GM21723 (cell line): Measurements from ENCODE around the gene ULBP3.

Experiments
- ATAC-seq: cut with Tn5 transposase; IDR thresholded peaks from one replicate; pipeline ENCODE4 v1.9.1; 2021; ENCODE audit warnings: mild to moderate bottlenecking, moderate library complexity; ENCODE audit not compliant: unreplicated experiment

ULBP3 gene

GRCh38 chr6:150068720-150069648, at the start of gene ULBP3:
ULBP3 (minus strand) TSS chr6:150069121; CDS start chr6:150069066, 55 bp downstream.
- peak; percentile 85 for ATAC-seq

- no peak for ATAC-seq
These were observed 49.7 kb upstream of the ULBP3 start for GRCh38 chr6:150118627-150119026.

- ATAC-seq, result no peak
These were observed 49.3 kb upstream of the ULBP3 start for GRCh38 chr6:150118203-150118602.

- no peak for ATAC-seq
These were observed 47.4 kb upstream of the ULBP3 start for GRCh38 chr6:150116200-150116800.

GRCh38 chr6:150115769-150116168, 46.8 kb upstream of the ULBP3 start:
- ATAC-seq, result no peak

- ATAC-seq, result no peak
These were observed 43.3 kb upstream of the ULBP3 start for GRCh38 chr6:150112233-150112632.

GRCh38 chr6:150102750-150103270, 33.9 kb upstream of the ULBP3 start:
- no peak for ATAC-seq

GRCh38 chr6:150100745-150101144, 31.8 kb upstream of the ULBP3 start:
- ATAC-seq, result no peak

- ATAC-seq, result no peak
These were observed 31.0 kb upstream of the ULBP3 start for GRCh38 chr6:150099953-150100352.

GRCh38 chr6:150099546-150099945, 30.6 kb upstream of the ULBP3 start:
- no peak for ATAC-seq

- ATAC-seq, result no peak
These were observed 29.2 kb upstream of the ULBP3 start for GRCh38 chr6:150098155-150098554.

GRCh38 chr6:150093397-150093796, 24.5 kb upstream of the ULBP3 start:
- no peak for ATAC-seq

- ATAC-seq, result no peak
These were observed 22.6 kb upstream of the ULBP3 start for GRCh38 chr6:150091476-150091875.

- ATAC-seq, result no peak
These were observed 21.4 kb upstream of the ULBP3 start for GRCh38 chr6:150090328-150090727.

- no peak for ATAC-seq
These were observed 19.7 kb upstream of the ULBP3 start for GRCh38 chr6:150088481-150089154.

- ATAC-seq, result no peak
These were observed 18.4 kb upstream of the ULBP3 start for GRCh38 chr6:150087336-150087735.

- no peak for ATAC-seq
These were observed 17.1 kb upstream of the ULBP3 start for GRCh38 chr6:150086026-150086425.

GRCh38 chr6:150084426-150084825, 15.5 kb upstream of the ULBP3 start:
- ATAC-seq, result no peak

GRCh38 chr6:150083839-150084238, 14.9 kb upstream of the ULBP3 start:
- no peak for ATAC-seq

- ATAC-seq, result no peak
These were observed 12.8 kb upstream of the ULBP3 start for GRCh38 chr6:150081702-150082101.

GRCh38 chr6:150079604-150080003, 10.7 kb upstream of the ULBP3 start:
- ATAC-seq, result no peak
